Lung (tissue), 12 donors: ENCODE data around the gene PPIL4. TPM values are rescaled to one million over a fixed set of nuclear protein-coding genes. Genes with fewer than 3 reads are reported as not detected.

Experiments
- ATAC-seq: fragments of 200-7000 bp; cut with Tn5 transposase; one replicate; pipeline ENCODE4 v1.9.1; 2020; ENCODE audit warnings: moderate number of reproducible peaks; ENCODE audit not compliant: insufficient read depth, low FRiP score
- DNase-seq, 3 donors: peaks; one replicate each; pipeline ENCODE4 v3.0.0-alpha.2; 2013 to 2017
- H3K27ac ChIP-seq, 2 donors: one replicate each; pipeline ENCODE4 v1.5.1; 2013; ENCODE audit warnings: mild to moderate bottlenecking in 2 of 2, moderate library complexity in 2 of 2, control low read depth in 1 of 2, inconsistent platforms in 1 of 2, low read depth in 1 of 2, low read length in 1 of 2
- H3K27me3 ChIP-seq, 3 donors: one replicate each; pipeline ENCODE4 v1.5.1; 2013; ENCODE audit warnings: low read length in 2 of 3; ENCODE audit not compliant: control insufficient read depth in 3 of 3, insufficient read depth in 3 of 3
- H3K36me3 ChIP-seq, 4 donors: one replicate each; pipeline ENCODE4 v1.5.1; 2013; ENCODE audit warnings: low read length in 4 of 4, mild to moderate bottlenecking in 1 of 4, moderate library complexity in 1 of 4; ENCODE audit not compliant: control insufficient read depth in 4 of 4, insufficient read depth in 4 of 4
- H3K4me1 ChIP-seq, 5 donors: one replicate each; pipeline ENCODE4 v1.5.1; 2013; ENCODE audit warnings: low read length in 5 of 5, mild to moderate bottlenecking in 2 of 5, moderate library complexity in 1 of 5; ENCODE audit not compliant: control insufficient read depth in 5 of 5, insufficient read depth in 5 of 5
- H3K4me3 ChIP-seq: one replicate; pipeline ENCODE4 v1.5.1; 2013; ENCODE audit warnings: mild to moderate bottlenecking, control low read depth, moderate library complexity
- H3K9ac ChIP-seq, 2 donors: one replicate each; pipeline ENCODE4 v1.5.1; 2013; ENCODE audit warnings: low read length in 2 of 2, control low read depth in 1 of 2; ENCODE audit not compliant: insufficient read depth in 1 of 2
- H3K9me3 ChIP-seq, 4 donors: one replicate each; pipeline ENCODE4 v1.5.1; 2013; ENCODE audit warnings: low read length in 3 of 4, mild to moderate bottlenecking in 1 of 4, moderate library complexity in 1 of 4; ENCODE audit not compliant: control insufficient read depth in 4 of 4, insufficient read depth in 3 of 4
- WGBS, 2 donors: extraction: QIAGEN DNeasy Blood & Tissue Kit; methylation state at CpG; one replicate each; pipeline ENCODE4 v1.1.7; 2013; 5-methylcytosine and 5-hydroxymethylcytosine counted together
- polyA plus RNA-seq, 2 donors: library from polyadenylated mRNA; stranded (reverse); fragments of 200-250 nt; gene quantifications; one replicate each; pipeline ENCODE4 v1.2.1, GENCODE V29; 2013
- total RNA-seq, 2 donors: library from RNA; depleted of rRNA in 1 of 2; stranded (reverse); fragments of >200 nt in 1 of 2; gene quantifications; one replicate each; pipeline ENCODE4 v1.2.1, GENCODE V29; 2014 to 2021
- TF ChIP-seq, protein P1 (sequence below): IDR thresholded peaks from 2 replicates; pipeline ENCODE4 v1.5.1; 2012; ENCODE audit warnings: mild to moderate bottlenecking; ENCODE audit errors: control extremely low read depth, extremely low read depth
- donor health status: control.
- donor health status: control.
- donor health status: Bipolar disorder and iron deficiency.
- donor health status: healthy.
- donor health status: DM: yes; HTN: yes; CAD: no.

Gene PPIL4
- total and polyA plus RNA-seq, 4 donors, result 15.7 to 52.3 (median 21.9) TPM

DNA sequence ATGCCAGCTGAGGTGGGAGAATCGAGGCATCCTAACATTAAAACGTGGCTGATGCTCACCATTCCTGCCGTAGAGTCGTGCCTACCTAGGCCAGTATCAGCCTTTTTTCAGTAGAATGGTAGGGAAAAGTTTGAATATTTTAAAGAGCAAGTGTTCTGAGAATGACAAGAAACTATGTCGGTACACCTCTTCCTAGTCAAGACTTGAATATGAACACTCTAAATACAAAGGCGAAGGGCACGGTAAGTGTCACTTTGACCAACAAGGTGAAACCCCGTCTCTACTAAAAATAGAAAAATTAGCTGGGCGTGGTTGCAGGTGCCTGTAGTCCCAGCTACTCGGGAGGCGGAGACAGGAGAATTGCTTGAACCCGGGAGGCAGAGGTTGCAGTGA, 21.3 kb upstream of the PPIL4 start:
- Histone ChIP-seq H3K27me3 (no peaks in the 10 kb centered on the region), H3K4me3 (peak overlapping the region; percentile 70), H3K36me3 (peaks cover 0 to 3% (median 0%) of the 10 kb centered on the region in 4 donors), H3K27ac (peak overlapping the region in 1 of 2 donors; percentile 92), H3K9me3 (no peaks in the 10 kb centered on the region), H3K4me1 (peaks cover 0 to 12% (median 4%) of the 10 kb centered on the region in 5 donors), H3K9ac (peak overlapping the region in 1 of 2 donors; percentile 84)
- TF ChIP-seq, protein P1, sequence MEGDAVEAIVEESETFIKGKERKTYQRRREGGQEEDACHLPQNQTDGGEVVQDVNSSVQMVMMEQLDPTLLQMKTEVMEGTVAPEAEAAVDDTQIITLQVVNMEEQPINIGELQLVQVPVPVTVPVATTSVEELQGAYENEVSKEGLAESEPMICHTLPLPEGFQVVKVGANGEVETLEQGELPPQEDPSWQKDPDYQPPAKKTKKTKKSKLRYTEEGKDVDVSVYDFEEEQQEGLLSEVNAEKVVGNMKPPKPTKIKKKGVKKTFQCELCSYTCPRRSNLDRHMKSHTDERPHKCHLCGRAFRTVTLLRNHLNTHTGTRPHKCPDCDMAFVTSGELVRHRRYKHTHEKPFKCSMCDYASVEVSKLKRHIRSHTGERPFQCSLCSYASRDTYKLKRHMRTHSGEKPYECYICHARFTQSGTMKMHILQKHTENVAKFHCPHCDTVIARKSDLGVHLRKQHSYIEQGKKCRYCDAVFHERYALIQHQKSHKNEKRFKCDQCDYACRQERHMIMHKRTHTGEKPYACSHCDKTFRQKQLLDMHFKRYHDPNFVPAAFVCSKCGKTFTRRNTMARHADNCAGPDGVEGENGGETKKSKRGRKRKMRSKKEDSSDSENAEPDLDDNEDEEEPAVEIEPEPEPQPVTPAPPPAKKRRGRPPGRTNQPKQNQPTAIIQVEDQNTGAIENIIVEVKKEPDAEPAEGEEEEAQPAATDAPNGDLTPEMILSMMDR, result no peak
- DNase-seq (no peak), ATAC-seq (no peak)
- 36 to 50% methylated on average over 12 of the region's 12 CpGs for WGBS, 2 donors

DNA sequence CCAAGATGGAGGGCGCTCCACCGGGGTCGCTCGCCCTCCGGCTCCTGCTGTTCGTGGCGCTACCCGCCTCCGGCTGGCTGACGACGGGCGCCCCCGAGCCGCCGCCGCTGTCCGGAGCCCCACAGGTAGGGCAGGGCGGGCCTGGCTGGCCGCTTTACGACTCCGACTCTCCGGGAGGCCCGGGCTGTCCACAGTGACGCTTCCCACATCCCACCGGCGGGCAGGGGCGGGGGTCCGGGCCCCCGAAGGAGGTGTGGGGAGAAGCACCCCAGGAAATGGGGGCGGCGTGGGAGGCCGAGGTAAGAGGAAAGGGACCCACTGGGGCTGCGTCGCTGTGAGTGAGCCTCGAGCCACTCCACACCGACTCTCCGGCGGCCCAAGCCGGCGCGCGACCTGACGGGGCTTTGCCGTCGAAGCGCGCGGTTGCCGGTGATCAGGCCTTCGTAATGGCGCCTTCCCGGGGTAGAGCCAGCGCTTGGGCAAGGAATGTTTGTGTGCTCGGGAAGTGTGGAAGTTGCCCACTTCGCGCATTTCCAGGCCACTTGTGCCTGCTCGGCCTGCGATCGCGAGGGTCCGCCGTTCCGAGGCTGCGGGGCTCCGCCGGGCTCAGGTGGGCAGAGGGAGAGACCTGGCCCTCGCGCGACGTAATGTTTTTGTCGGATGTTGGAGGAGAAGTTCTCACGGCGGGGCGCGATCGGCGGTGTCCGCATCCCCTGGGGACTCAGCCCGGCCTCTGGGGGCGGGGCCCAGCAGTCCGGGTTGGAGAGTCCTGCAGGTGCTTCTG, 20.8 kb upstream of the PPIL4 start:
- TF ChIP-seq, protein P1, result no peak
- Histone ChIP-seq H3K9me3 (no peaks in the 10 kb centered on the region), H3K36me3 (peaks cover 0 to 3% (median 0%) of the 10 kb centered on the region in 4 donors), H3K4me1 (peaks cover 0 to 12% (median 4%) of the 10 kb centered on the region in 5 donors), H3K9ac (peak overlapping the region; percentile 66 to 84), H3K27me3 (no peaks in the 10 kb centered on the region), H3K4me3 (peak overlapping the region; percentile 70), H3K27ac (peak overlapping the region; percentile 92 to 93)
- ATAC-seq, result peak; percentile 48
- 0% methylated on average over 74 to 81 of the region's 81 CpGs for WGBS, 2 donors
- peak; percentile 52 to 61 (median 55) for DNase-seq

DNA sequence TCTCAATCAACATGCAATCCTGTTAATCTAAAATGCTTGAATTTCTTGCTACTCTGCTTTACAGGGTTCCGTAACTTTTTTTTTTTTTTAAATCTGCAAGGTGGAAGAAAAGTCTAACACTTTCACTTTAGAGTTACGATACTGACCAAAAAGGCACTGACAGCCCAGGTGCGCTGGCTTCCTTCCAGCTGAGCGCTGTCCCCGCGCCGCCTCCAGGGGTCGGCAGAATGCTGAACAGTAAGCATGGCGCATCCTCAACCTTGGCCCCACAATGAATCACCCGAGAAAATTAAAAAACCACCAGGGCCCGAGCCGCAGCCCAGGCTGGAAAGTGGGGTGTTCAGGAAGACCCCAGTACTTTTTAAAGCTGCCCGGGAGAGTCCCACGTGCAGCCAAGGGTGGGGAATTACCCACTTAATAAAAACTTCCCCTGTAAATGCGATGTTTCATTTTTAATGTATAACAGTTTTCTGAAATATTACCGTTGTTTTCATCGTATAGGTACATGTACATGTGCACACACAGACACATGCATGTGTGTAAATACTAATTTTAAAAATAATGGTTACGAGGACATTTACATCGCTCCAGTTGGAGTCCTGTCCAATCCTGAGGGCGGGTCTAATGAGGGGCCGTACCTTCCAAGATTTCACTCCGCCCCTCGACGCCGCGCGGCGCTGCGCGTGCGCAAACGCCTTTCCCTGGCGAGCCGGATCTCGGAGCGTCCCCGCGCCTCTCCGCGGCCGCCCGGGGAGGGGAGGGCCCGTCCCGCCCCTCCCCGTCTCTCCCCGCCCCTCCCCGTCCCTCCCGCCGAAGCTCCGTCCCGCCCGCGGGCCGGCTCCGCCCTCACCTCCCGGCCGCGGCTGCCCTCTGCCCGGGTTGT, 19.9 kb upstream of the PPIL4 start, which contains the start of gene GINM1:
Gene GINM1 (plus strand): TSS at position 849 of the 883 bp plus-strand sequence. CDS start 40 bp downstream, outside the sequence.
- Histone ChIP-seq H3K9me3 (no peaks in the 10 kb centered on the region), H3K27me3 (peaks cover 0 to under 1% (median 0%) of the 10 kb centered on the region in 3 donors), H3K27ac (peak within 1 kb of the TSS; percentile 92 to 93), H3K4me3 (peak within 1 kb of the TSS; percentile 70), H3K9ac (peak within 1 kb of the TSS; percentile 66 to 84), H3K36me3 (peaks cover 0 to 3% (median 0%) of the 10 kb centered on the region in 4 donors), H3K4me1 (peaks cover 0 to 12% (median 4%) of the 10 kb centered on the region in 5 donors)
- WGBS, 2 donors, result 0% methylated on average over 41 to 59 of the region's 59 CpGs
- TF ChIP-seq, protein P1, result peak; percentile 49
- DNase-seq, result peak; percentile 97 to 98 (median 97)
- peak; percentile 93 for ATAC-seq
